Mesendoderm (in vitro differentiated cells): ENCODE results near the gene FCER1G.

Source experiments
- DNase-seq: peaks from one replicate; pipeline ENCODE4 v3.0.0; 2013
- H2AK5ac ChIP-seq: 2 replicates; pipeline ENCODE4 v1.6.1; 2013; ENCODE audit warnings: low read length, inconsistent platforms
- H2BK120ac ChIP-seq: 2 replicates; pipeline ENCODE4 v1.6.1; 2013; ENCODE audit warnings: low read depth, mild to moderate bottlenecking, low read length, moderate library complexity, mixed read lengths
- H2BK15ac ChIP-seq: replicated peaks from 2 replicates; pipeline ENCODE4 v1.6.1; 2013; ENCODE audit warnings: low read depth, mild to moderate bottlenecking, moderate library complexity
- H2BK5ac ChIP-seq: 2 replicates; pipeline ENCODE4 v1.6.1; 2013; ENCODE audit warnings: low read length, inconsistent platforms
- H3K18ac ChIP-seq: 2 replicates; pipeline ENCODE4 v1.6.1; 2013; ENCODE audit warnings: mild to moderate bottlenecking, low read length, mixed read lengths
- H3K23ac ChIP-seq: one replicate; pipeline ENCODE4 v1.6.1; 2013; ENCODE audit warnings: low read length
- H3K27ac ChIP-seq: 2 replicates; pipeline ENCODE4 v1.5.1; 2013; ENCODE audit warnings: low read depth, mild to moderate bottlenecking, inconsistent platforms, low read length, moderate library complexity
- H3K27me3 ChIP-seq: 2 replicates; pipeline ENCODE4 v1.6.1; 2013; ENCODE audit warnings: low read length, control low read depth, mild to moderate bottlenecking, inconsistent platforms; ENCODE audit not compliant: insufficient read depth, poor library complexity
- H3K36me3 ChIP-seq: 2 replicates; pipeline ENCODE4 v1.6.1; 2013; ENCODE audit warnings: low read length, inconsistent platforms; ENCODE audit not compliant: control insufficient read depth, insufficient read depth
- H3K4ac ChIP-seq: one replicate; pipeline ENCODE4 v1.6.1; 2013; ENCODE audit warnings: low read depth, mild to moderate bottlenecking, low read length, moderate library complexity
- H3K4me1 ChIP-seq: 2 replicates; pipeline ENCODE4 v1.6.1; 2013; ENCODE audit warnings: low read depth, low read length, inconsistent platforms; ENCODE audit not compliant: control insufficient read depth
- H3K4me2 ChIP-seq: 2 replicates; pipeline ENCODE4 v1.6.1; 2013; ENCODE audit warnings: low read length
- H3K4me3 ChIP-seq: 2 replicates; pipeline ENCODE4 v1.5.1; 2013; ENCODE audit warnings: mild to moderate bottlenecking, low read length
- H3K56ac ChIP-seq: one replicate; pipeline ENCODE4 v1.6.1; 2013; ENCODE audit warnings: low read length
- H3K79me1 ChIP-seq: 2 replicates; pipeline ENCODE4 v1.6.1; 2013; ENCODE audit warnings: low read length, inconsistent platforms
- H3K79me2 ChIP-seq: 2 replicates; pipeline ENCODE4 v1.6.1; 2013; ENCODE audit warnings: mild to moderate bottlenecking, low read length; ENCODE audit not compliant: control insufficient read depth, insufficient read depth
- H3K9ac ChIP-seq: 2 replicates; pipeline ENCODE4 v1.6.1; 2013; ENCODE audit warnings: low read length, inconsistent platforms
- H4K5ac ChIP-seq: one replicate; pipeline ENCODE4 v1.6.1; 2013; ENCODE audit warnings: low read length
- H4K8ac ChIP-seq: one replicate; pipeline ENCODE4 v1.6.1; 2013; ENCODE audit warnings: low read depth, mild to moderate bottlenecking, control low read depth, low read length, moderate library complexity
- WGBS: extraction: QIAGEN DNeasy Blood & Tissue Kit; methylation state at CpG from one replicate; pipeline ENCODE4 v1.1.7; 2013; ENCODE audit warnings: low lambda C conversion rate, missing lambda C conversion rate; ENCODE audit not compliant: insufficient coverage; ENCODE audit errors: extremely low coverage; 5-methylcytosine and 5-hydroxymethylcytosine counted together

The FCER1G gene

GRCh38 chr1:161206411-161207140, 8.5 kb upstream of the FCER1G start:
- no peak overlapping the region for H2BK5ac ChIP-seq
- H3K4me2 ChIP-seq: no peak overlapping the region
- H2BK15ac ChIP-seq: no peak overlapping the region
- H3K79me2 ChIP-seq: peaks cover 3% of the 10 kb centered on the region
- no peak overlapping the region for H3K18ac ChIP-seq
- peaks cover 2% of the 10 kb centered on the region for H3K4me1 ChIP-seq
- no peak overlapping the region for H3K27ac ChIP-seq
- no peaks in the 10 kb centered on the region for H3K27me3 ChIP-seq
- H3K4me3 ChIP-seq: no peak overlapping the region
- no peak overlapping the region for H3K23ac ChIP-seq
- WGBS: no CpG with 5 or more reads among the region's 12 CpGs
- no peak for DNase-seq
- H3K4ac ChIP-seq: no peak overlapping the region
- H3K79me1 ChIP-seq: peaks cover 4% of the 10 kb centered on the region
- H4K5ac ChIP-seq: no peak overlapping the region
- no peak overlapping the region for H2BK120ac ChIP-seq
- no peak overlapping the region for H3K56ac ChIP-seq
- H3K36me3 ChIP-seq: peaks cover 6% of the 10 kb centered on the region
- no peak overlapping the region for H4K8ac ChIP-seq
- no peak overlapping the region for H3K9ac ChIP-seq
- no peak overlapping the region for H2AK5ac ChIP-seq

GRCh38 chr1:161207173-161207572, 7.9 kb upstream of the FCER1G start:
- WGBS: no CpG with 5 or more reads among the region's 8 CpGs
- Histone ChIP-seq H3K4me2 (no peak overlapping the region), H3K36me3 (peaks cover 7% of the 10 kb centered on the region), H2BK5ac (no peak overlapping the region), H3K4me1 (peaks cover 2% of the 10 kb centered on the region), H2AK5ac (no peak overlapping the region), H3K18ac (no peak overlapping the region), H4K8ac (no peak overlapping the region), H3K4ac (no peak overlapping the region), H3K27ac (no peak overlapping the region), H3K4me3 (no peak overlapping the region), H2BK120ac (no peak overlapping the region), H3K23ac (no peak overlapping the region), H3K27me3 (no peaks in the 10 kb centered on the region), H3K79me1 (peaks cover 4% of the 10 kb centered on the region), H2BK15ac (no peak overlapping the region), H3K56ac (no peak overlapping the region), H4K5ac (no peak overlapping the region), H3K9ac (no peak overlapping the region), H3K79me2 (peaks cover 3% of the 10 kb centered on the region)
- DNase-seq: no peak

- H2BK120ac ChIP-seq: no peak overlapping the region
- no peak overlapping the region for H3K4me2 ChIP-seq
- H3K56ac ChIP-seq: peak overlapping the region; percentile 17
- H3K23ac ChIP-seq: no peak overlapping the region
- H3K18ac ChIP-seq: no peak overlapping the region
- H4K8ac ChIP-seq: no peak overlapping the region
- no peak overlapping the region for H3K4me3 ChIP-seq
- H3K9ac ChIP-seq: peak overlapping the region; percentile 30
- H2BK5ac ChIP-seq: no peak overlapping the region
- H2AK5ac ChIP-seq: no peak overlapping the region
- H3K4me1 ChIP-seq: peaks cover 2% of the 10 kb centered on the region
- no CpG with 5 or more reads among the region's 11 CpGs for WGBS
- H3K36me3 ChIP-seq: peaks cover 15% of the 10 kb centered on the region
- no peak overlapping the region for H2BK15ac ChIP-seq
- no peak overlapping the region for H3K4ac ChIP-seq
- no peak overlapping the region for H3K27ac ChIP-seq
- H4K5ac ChIP-seq: no peak overlapping the region
- H3K79me2 ChIP-seq: no peaks in the 10 kb centered on the region
- H3K79me1 ChIP-seq: no peaks in the 10 kb centered on the region
- H3K27me3 ChIP-seq: no peaks in the 10 kb centered on the region
- peak; percentile 93 for DNase-seq
These were observed 5.2 kb upstream of the FCER1G start for GRCh38 chr1:161209790-161210409.

GRCh38 chr1:161214369-161214768, 726 bp upstream of the FCER1G start:
- Histone ChIP-seq H3K4me2 (no peak overlapping the region), H3K27ac (no peak overlapping the region), H2BK5ac (no peak overlapping the region), H3K4me1 (peaks cover 2% of the 10 kb centered on the region), H3K79me2 (no peaks in the 10 kb centered on the region), H2BK15ac (no peak overlapping the region), H3K4ac (no peak overlapping the region), H4K5ac (no peak overlapping the region), H3K18ac (no peak overlapping the region), H3K36me3 (peaks cover 14% of the 10 kb centered on the region), H3K79me1 (no peaks in the 10 kb centered on the region), H3K56ac (no peak overlapping the region), H3K9ac (no peak overlapping the region), H3K4me3 (no peak overlapping the region), H3K27me3 (no peaks in the 10 kb centered on the region), H4K8ac (no peak overlapping the region), H3K23ac (no peak overlapping the region), H2BK120ac (no peak overlapping the region), H2AK5ac (no peak overlapping the region)
- no peak for DNase-seq
- no CpG with 5 or more reads among the region's 9 CpGs for WGBS

GRCh38 chr1:161216945-161217712, 2.0 kb downstream of the FCER1G start:
- Histone ChIP-seq H3K79me2 (no peaks in the 10 kb centered on the region), H3K79me1 (no peaks in the 10 kb centered on the region), H3K4ac (no peak overlapping the region), H2BK120ac (no peak overlapping the region), H3K36me3 (peaks cover 8% of the 10 kb centered on the region), H3K4me3 (no peak overlapping the region), H3K18ac (no peak overlapping the region), H3K4me2 (no peak overlapping the region), H2BK5ac (no peak overlapping the region), H4K5ac (no peak overlapping the region), H2AK5ac (no peak overlapping the region), H3K27ac (no peak overlapping the region), H3K27me3 (no peaks in the 10 kb centered on the region), H3K4me1 (no peaks in the 10 kb centered on the region), H4K8ac (no peak overlapping the region), H2BK15ac (no peak overlapping the region), H3K23ac (no peak overlapping the region), H3K9ac (no peak overlapping the region), H3K56ac (no peak overlapping the region)
- WGBS: no CpG with 5 or more reads among the region's 7 CpGs
- DNase-seq: no peak
